ENCODE measurements around the gene CDK14. TPM values are rescaled to one million over a fixed set of nuclear protein-coding genes. Genes with fewer than 3 reads are reported as not detected.
"Not testable (repeated sequence)": the region's sequence is repeated elsewhere in the genome, so short reads cannot be mapped to it uniquely, and the experiment has no call there.

The CDK14 gene
- total RNA-seq, 2 donors from 2014 or later, result 45.3 to 53.8 TPM

DNA sequence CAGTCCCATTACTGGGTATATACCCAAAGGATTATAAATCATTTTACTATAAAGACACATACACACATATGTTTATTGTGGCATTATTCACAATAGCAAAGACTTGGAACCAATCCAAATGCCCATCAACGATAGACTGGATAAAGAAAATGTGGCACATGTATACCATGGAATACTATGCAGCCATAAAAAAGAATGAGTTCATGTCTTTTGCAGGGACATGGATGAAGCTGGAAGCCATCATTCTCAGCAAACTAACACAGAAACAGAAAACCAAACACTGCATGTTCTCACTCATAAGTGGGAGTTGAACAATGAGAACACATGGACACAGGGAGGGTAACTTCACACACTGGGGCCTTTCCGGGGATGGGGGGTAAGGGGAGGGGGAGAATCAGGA is 219.4 kb downstream of the CDK14 start:
- intact Hi-C loops (cut with DNase I), result not testable (repeated sequence)

DNA sequence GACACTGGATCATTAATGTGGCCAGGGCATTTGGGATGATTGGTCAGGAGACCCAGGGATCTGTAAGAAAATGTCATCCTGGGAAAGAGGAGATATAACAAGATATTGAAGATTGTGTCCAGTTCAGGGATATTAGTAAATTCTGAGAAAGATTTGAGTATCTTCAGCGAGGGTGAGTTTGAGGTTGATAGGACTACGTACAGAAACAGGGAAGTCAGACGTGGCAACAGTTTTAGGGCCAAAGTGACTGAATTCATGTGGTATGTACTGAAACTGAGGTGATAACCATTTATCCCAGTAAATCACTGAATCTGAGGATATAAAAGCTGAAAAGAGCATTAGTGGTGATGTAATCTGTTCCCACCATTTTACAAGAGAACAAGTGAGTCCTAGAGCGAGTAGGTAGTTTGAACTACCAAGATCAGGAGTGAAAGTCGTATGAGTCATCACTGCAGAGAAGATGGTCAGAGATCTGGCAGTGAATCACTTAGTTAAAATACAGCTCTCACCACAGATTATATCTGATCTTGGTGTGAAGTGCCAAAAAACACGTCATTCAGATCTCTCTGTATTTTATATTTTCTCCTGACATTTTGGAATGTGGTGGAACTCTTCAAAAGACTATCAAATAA is 220.5 kb downstream of the CDK14 start:
- DNase-seq (ENCODE audit: low spot score), result no peak
- intact Hi-C loops (cut with DNase I), result no loop called here

More for the DNA sequence above, 219.4 kb downstream of the CDK14 start:
- not testable (repeated sequence) for DNase-seq (ENCODE audit: low spot score)

DNA sequence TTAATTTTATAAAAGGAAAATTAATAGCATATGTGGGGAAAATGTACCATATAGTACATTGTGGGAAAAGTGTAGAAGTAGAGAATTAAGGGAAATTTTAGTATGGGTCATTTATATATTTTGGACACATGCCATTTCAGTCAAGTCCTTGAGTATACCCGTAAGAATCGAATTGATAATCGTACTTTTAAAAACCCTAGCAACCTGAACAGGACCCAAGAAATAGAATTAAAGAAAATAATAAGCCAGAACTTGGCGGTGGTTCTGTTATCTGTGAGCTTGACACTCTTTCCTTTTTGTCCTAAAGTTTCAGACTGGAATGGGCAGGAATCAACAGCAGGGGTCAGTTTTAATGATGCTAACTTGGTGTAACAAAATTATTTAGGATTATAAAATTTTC is 221.0 kb downstream of the CDK14 start:
- DNase-seq (ENCODE audit: low spot score), result no peak
- intact Hi-C loops (cut with DNase I), result no loop called here

DNA sequence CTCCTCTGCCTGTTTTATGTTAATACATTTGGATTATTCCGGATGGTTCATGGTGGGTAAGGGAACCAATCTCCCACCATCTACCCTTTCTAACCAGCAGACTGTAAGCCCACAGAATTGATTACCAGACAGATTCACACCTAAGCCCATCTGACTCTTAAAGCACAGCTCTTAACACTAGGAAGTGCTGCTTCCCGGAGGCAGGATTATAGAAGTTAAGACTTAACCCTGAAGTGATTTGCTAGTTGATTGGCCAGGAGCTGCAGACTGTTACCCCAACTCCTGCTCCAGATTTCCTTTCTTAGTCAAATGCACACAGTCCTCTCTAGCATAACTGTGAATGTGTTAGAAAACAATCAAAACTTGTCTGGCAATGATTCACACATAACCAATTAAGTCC is 221.7 kb downstream of the CDK14 start:
- DNase-seq (ENCODE audit: low spot score), result no peak
- intact Hi-C loops (cut with DNase I), result no loop called here

GRCh38 chr7:90818341-90818740 is 222.2 kb downstream of the CDK14 start:
- no peak for DNase-seq (ENCODE audit: low spot score)
- intact Hi-C loops (cut with DNase I), result no loop called here

GRCh38 chr7:90821961-90822620 is 226.0 kb downstream of the CDK14 start:
- DNase-seq (ENCODE audit: low spot score), result no peak
- intact Hi-C loops (cut with DNase I), result loop anchor here in 1 of 2 donors (5.0 kb wide), 1 partner anchor 100 kb away; no protein-coding TSS in a partner anchor

DNA sequence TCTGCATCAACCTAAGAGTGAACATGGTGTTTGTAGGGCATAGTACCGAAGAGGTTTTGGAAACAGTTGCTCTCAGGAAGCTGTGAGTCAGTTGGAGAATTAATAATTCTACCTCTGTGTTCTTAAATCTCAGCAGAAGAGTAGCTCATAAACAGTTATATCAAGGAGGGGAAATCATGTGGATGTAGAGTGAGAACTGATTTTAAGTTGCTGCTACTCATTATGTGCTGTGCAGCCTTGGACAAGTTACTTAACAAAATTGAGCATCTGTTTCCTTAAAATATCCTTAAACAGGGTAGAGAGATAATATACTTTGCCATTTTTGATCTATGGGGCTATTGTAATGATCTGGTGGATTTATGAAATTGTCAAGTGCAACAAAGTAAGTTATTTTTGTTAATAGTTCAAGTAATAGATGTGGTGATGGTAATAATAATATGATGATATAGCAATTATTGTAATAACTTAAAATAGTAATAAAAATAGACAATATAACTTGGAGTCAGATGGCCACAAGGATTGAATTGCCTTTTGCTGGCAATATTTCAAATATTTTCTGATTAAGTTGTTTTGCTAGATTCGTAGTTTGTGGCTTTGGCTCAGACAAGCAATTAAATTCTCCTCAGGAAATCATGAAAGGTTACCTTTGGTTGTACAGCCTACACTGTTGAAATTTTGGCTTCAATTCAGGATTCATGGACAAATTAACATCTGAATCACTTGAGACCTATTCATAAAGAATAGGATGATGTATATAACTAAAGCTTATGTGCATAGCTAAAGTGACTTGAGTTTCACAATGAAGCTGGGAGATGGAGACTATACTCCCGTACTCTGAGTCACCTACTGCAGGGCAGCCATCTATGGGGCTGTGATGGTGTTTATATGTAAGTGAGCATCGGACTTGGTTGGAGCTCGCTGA is 228.5 kb downstream of the CDK14 start:
- intact Hi-C loops (cut with DNase I), result loop anchor here in 1 of 2 donors (5.0 kb wide), 1 partner anchor 102 kb away; no protein-coding TSS in a partner anchor
- DNase-seq (ENCODE audit: low spot score), result no peak

GRCh38 chr7:90825779-90826178 is 229.7 kb downstream of the CDK14 start:
- DNase-seq (ENCODE audit: low spot score), result no peak
- intact Hi-C loops (cut with DNase I), result no loop called here

DNA sequence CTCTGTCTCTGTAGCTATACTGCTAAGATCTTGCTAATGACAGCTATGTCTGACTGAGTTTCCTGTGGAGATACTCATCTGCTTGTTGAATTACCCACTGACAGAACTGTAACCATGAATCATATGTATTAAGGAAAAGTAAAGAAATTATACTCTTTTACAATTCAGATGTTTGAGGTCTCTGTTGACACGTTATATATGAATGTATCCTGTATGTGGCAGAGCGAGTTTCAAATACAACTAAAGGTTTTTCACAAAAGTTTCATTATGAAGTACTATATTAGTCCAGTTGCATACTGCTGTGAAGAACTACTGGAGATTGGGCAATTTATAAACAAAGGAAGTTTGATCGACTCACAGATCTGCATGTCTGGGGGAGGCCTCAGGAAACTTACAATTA is 232.5 kb downstream of the CDK14 start:
- intact Hi-C loops (cut with DNase I), result no loop called here

DNA sequence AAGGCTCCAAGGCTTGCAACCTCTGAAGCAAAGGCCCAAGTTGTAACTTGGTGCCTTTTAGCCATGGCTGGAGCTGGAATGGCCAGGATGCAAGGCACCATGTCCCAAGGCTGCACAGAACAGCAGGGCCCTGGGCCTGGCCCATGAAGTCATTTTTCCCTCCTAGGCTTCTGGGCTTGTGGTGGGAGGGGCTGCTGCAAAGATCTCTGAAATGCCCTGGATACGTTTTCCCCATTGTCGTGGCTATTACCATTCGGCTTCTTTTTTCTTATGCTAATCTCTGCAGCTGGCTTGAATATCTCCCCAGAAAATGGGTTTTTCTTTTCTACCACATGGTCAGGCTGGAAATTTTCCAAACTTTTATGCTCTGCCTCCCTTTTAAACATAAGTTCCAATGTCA is 234.2 kb downstream of the CDK14 start:
- DNase-seq (ENCODE audit: low spot score), result no peak
- intact Hi-C loops (cut with DNase I), result no loop called here

More for the DNA sequence above, 232.5 kb downstream of the CDK14 start:
- DNase-seq (ENCODE audit: low spot score), result no peak

- intact Hi-C loops (cut with DNase I), result no loop called here
- DNase-seq (ENCODE audit: low spot score), result no peak
Measured at GRCh38 chr7:90832726-90833125, 236.6 kb downstream of the CDK14 start.

DNA sequence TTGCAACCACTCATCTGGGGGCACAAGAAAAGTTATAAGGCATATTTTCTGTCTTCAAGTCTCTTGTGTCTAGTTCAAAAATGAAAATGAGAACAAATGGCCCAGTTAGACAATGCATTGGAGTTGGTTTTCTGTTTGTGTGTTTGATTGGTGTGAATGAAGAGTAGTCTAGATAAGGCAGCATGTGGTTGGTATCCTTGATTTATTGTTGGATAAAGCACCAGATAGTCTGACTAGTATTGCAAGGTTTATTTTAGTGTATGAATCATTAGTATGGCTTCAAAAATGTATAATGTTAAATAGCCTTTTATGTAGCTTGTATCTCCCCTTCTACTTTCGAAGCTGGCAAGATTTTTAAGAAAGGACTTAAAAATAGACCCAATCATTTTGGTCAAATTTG is 237.3 kb downstream of the CDK14 start:
- DNase-seq (ENCODE audit: low spot score), result no peak
- intact Hi-C loops (cut with DNase I), result no loop called here

- intact Hi-C loops (cut with DNase I), result no loop called here
- no peak for DNase-seq (ENCODE audit: low spot score)
Measured at GRCh38 chr7:90834771-90835170, 238.7 kb downstream of the CDK14 start.

DNA sequence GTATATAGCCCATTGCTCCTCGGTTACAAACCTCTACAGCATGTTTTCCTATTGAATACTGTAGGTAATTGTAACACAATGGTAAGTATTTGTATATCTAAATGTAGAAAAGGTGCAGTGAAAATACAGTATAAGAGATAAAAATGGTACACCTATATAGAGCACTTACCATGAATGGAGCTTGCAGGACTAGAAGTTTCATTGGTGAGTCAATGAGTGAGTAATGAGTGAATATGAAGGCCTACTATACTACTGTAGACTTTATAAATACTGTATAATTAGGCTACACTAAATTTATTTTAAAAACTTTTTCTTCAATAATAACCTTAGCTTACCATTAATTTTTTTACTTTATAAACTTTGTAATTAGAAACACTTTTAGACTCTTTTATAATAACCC is 239.7 kb downstream of the CDK14 start:
- DNase-seq (ENCODE audit: low spot score), result no peak
- intact Hi-C loops (cut with DNase I), result no loop called here

DNA sequence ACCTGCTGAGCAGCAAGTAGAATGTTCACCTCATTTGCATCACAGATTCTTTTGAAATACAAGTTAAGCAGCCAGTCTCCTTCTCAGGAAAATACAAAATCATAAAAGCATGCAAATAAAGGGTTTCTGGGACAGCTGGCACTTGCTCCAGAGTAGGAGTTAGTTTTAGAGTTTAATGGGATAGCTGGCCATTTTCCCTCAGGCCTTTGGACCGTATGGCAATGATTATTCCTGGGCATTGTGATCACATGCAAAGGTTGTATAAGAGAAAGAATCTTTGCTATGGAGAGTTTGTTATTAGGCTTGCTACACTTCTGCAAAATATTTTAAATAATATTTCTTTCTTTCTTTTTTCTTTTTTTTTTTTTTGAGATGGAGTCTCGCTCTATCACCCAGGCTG is 240.8 kb downstream of the CDK14 start:
- intact Hi-C loops (cut with DNase I), result no loop called here
- DNase-seq (ENCODE audit: low spot score), result no peak

DNA sequence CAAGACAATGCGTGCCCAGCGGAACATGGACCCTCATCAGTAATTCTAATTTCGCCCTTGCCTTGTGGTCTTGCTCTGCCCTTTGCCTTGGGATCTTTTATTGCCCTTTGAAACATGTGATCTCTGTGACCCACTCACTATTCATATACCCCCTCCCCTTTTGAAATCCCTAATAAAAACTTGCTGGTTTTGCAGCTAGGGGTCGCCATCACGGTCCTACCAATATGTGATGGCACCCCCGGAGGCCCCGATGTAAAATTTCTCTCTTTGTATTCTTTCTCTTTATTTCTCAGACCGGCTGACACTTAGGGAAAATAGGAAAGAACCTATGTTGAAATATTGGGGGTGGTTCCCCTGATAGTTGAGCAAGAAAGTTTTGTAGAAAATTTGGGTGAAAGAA is 242.7 kb downstream of the CDK14 start:
- intact Hi-C loops (cut with DNase I), result no loop called here
- no peak for DNase-seq (ENCODE audit: low spot score)

DNA sequence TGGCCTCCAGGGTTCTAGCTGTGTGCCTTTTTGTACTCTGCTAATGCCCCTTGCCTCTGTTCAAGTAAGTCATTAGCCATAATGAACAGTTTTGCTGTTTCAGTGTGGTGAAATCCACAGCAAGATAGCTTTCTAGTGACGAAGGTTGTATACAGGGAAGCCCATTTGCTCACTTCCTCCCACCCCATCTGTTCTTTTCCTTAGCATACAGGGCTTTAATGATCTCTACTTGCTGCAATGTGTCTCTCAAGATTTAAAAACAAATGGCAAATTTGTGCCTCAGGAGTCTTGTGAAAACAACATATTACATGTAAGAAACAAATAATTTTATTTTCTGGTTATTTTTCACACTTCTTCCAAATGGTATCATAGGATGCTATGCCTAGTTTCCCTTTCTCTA is 243.2 kb downstream of the CDK14 start:
- intact Hi-C loops (cut with DNase I), result no loop called here
- no peak for DNase-seq (ENCODE audit: low spot score)

GRCh38 chr7:90839727-90840291 is 243.7 kb downstream of the CDK14 start:
- intact Hi-C loops (cut with DNase I), result no loop called here
- DNase-seq (ENCODE audit: low spot score), result no peak

DNA sequence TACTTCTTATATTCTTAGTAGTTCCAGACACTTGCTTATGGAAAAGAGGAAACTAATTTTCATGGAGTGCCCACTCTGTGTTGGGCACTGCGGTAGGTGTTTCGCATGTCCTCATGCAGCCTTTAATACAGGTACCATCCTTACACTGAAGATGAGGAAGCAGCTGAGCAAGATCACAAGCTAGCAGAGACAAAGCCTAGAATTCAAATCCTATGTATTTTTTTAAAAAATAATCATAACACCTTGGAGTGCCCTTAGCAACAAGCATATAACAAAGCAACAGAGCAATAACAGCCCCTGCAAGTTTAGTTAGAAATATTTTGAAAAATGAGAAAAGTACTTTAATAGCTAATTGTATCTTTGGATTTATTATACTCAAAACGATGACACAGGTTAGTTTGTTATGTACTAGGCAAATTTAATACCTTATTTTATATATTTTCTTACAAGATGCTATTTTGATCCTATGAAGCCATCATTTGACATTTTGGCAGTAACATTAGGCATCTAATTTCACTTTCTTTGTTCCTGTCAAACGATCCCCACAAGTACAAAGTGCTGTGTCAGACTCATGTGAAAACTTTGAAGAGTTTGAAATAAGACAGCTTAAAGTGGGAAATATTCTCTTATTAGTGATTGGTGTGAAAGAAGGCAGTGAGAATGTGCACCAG is 245.8 kb downstream of the CDK14 start:
- intact Hi-C loops (cut with DNase I), result no loop called here

More for the DNA sequence above, 245.8 kb downstream of the CDK14 start:
- DNase-seq (ENCODE audit: low spot score), result no peak

All from posterior vena cava (tissue), 2 donors.